Liver (tissue), 9 donors: ENCODE data around the gene ZNF423. TPM values are rescaled to one million over a fixed set of nuclear protein-coding genes. Genes with fewer than 3 reads are reported as not detected.

Experiments
- DNase-seq: peaks from one replicate; pipeline ENCODE4 v3.0.0-alpha.2; 2017; ENCODE audit warnings: low spot score
- H3K27ac ChIP-seq, 2 donors: one replicate each; pipeline ENCODE4 v1.7.0; 2013; ENCODE audit warnings: inconsistent platforms in 2 of 2, low read length in 2 of 2, control low read depth in 1 of 2, low read depth in 1 of 2, mild to moderate bottlenecking in 1 of 2
- H3K27me3 ChIP-seq, 4 donors: one replicate each; pipeline versions ENCODE4 v1.6.1 to v1.7.0; 2013; ENCODE audit warnings: low read length in 3 of 4, inconsistent platforms in 1 of 4, mild to moderate bottlenecking in 1 of 4, moderate library complexity in 1 of 4; ENCODE audit not compliant: control insufficient read depth in 4 of 4, insufficient read depth in 4 of 4
- H3K36me3 ChIP-seq, 4 donors: one replicate each; pipeline versions ENCODE4 v1.6.1 to v1.7.0; 2013; ENCODE audit warnings: low read length in 3 of 4, mild to moderate bottlenecking in 3 of 4, low read depth in 1 of 4, moderate library complexity in 1 of 4; ENCODE audit not compliant: control insufficient read depth in 4 of 4, insufficient read depth in 3 of 4
- H3K4me1 ChIP-seq, 4 donors: one replicate each; pipeline versions ENCODE4 v1.6.1 to v1.7.0; 2013; ENCODE audit warnings: low read length in 3 of 4, mild to moderate bottlenecking in 3 of 4, moderate library complexity in 1 of 4; ENCODE audit not compliant: control insufficient read depth in 4 of 4, insufficient read depth in 4 of 4
- H3K4me3 ChIP-seq, 3 donors: one replicate each; pipeline versions ENCODE4 v1.6.1 to v1.7.0; 2013; ENCODE audit warnings: low read length in 3 of 3, control low read depth in 1 of 3, low read depth in 1 of 3, mild to moderate bottlenecking in 1 of 3
- H3K9ac ChIP-seq, 2 donors: one replicate each; pipeline ENCODE4 v1.7.0; 2013; ENCODE audit warnings: low read length in 2 of 2, mild to moderate bottlenecking in 2 of 2, moderate library complexity in 2 of 2, control low read depth in 1 of 2, low read depth in 1 of 2
- H3K9me3 ChIP-seq, 4 donors: one replicate each; pipeline versions ENCODE4 v1.6.1 to v1.7.0; 2013; ENCODE audit warnings: low read length in 3 of 4; ENCODE audit not compliant: control insufficient read depth in 4 of 4
- FOXA1 ChIP-seq: IDR thresholded peaks from 2 replicates; pipeline ENCODE4 v1.6.1; 2016; ENCODE audit warnings: antibody characterized with exemption
- FOXA2 ChIP-seq: IDR thresholded peaks from 2 replicates; pipeline ENCODE4 v1.6.1; 2016; ENCODE audit warnings: antibody characterized with exemption
- GABPA ChIP-seq, 2 donors: IDR thresholded peaks in 1 of 2; conservative IDR thresholded peaks in 1 of 2; 2 replicates each; pipeline ENCODE4 v1.6.1; 2016; ENCODE audit warnings: antibody characterized with exemption in 2 of 2, mild to moderate bottlenecking in 1 of 2, moderate library complexity in 1 of 2
- HNF4A ChIP-seq, 2 donors: conservative IDR thresholded peaks; 2 replicates each; pipeline ENCODE4 v1.6.1; 2016; ENCODE audit warnings: antibody characterized with exemption in 2 of 2, mild to moderate bottlenecking in 2 of 2
- HNF4G ChIP-seq: IDR thresholded peaks from 2 replicates; pipeline ENCODE4 v1.6.1; 2016; ENCODE audit warnings: antibody characterized with exemption
- JUND ChIP-seq, 2 donors: IDR thresholded peaks; 2 replicates each; pipeline ENCODE4 v1.6.1; 2016; ENCODE audit warnings: antibody characterized with exemption in 2 of 2
- NR2F2 ChIP-seq: IDR thresholded peaks from 2 replicates; pipeline ENCODE4 v1.6.1; 2016; ENCODE audit warnings: antibody characterized with exemption
- RAD21 ChIP-seq, 2 donors: IDR thresholded peaks; 2 replicates each; pipeline ENCODE4 v1.6.1; 2016; ENCODE audit warnings: antibody characterized with exemption in 2 of 2, mild to moderate bottlenecking in 2 of 2
- RXRA ChIP-seq, 2 donors: IDR thresholded peaks; 2 replicates each; pipeline ENCODE4 v1.6.1; 2017 to 2018; ENCODE audit warnings: antibody characterized with exemption in 2 of 2, mild to moderate bottlenecking in 1 of 2
- SP1 ChIP-seq: IDR thresholded peaks from 2 replicates; pipeline ENCODE4 v1.6.1; 2018; ENCODE audit warnings: antibody characterized with exemption, mild to moderate bottlenecking
- TAF1 ChIP-seq: conservative IDR thresholded peaks from 2 replicates; pipeline ENCODE4 v1.6.1; 2016; ENCODE audit warnings: antibody characterized with exemption, mild to moderate bottlenecking
- YY1 ChIP-seq: IDR thresholded peaks from 2 replicates; pipeline ENCODE4 v1.6.1; 2016; ENCODE audit warnings: antibody characterized with exemption, mild to moderate bottlenecking
- WGBS: extraction: QIAGEN DNeasy Blood & Tissue Kit; methylation state at CpG from one replicate; pipeline ENCODE4 v1.1.7; 2013; 5-methylcytosine and 5-hydroxymethylcytosine counted together
- polyA plus RNA-seq, 2 donors: library from polyadenylated mRNA; stranded (reverse) in 1 of 2; unstranded in 1 of 2; fragments of 200-250 nt in 1 of 2; fragments of >200 nt in 1 of 2; fragmentation: Nextera tagmentation in 1 of 2; extraction: Ambion mirVana in 1 of 2; gene quantifications; one replicate each; pipeline versions ENCODE4 v1.2.1 to v1.2.3, GENCODE V29; 2013 to 2015
- total RNA-seq, 2 donors: library from RNA; depleted of rRNA; stranded (reverse); fragments of >200 nt; gene quantifications; one replicate each; pipeline ENCODE4 v1.2.3, GENCODE V29; 2014
- TF ChIP-seq, protein P1 (sequence below): IDR thresholded peaks from 2 replicates; pipeline ENCODE4 v1.6.1; 2016; ENCODE audit warnings: antibody characterized with exemption
- TF ChIP-seq, protein P2 (sequence below): IDR thresholded peaks from 2 replicates; pipeline ENCODE4 v1.6.1; 2016; ENCODE audit warnings: antibody characterized with exemption
- TF ChIP-seq, protein P3 (sequence below): IDR thresholded peaks from 2 replicates; pipeline ENCODE4 v1.6.1; 2016; ENCODE audit warnings: antibody characterized with exemption, mild to moderate bottlenecking
- donor health status: healthy.
- donor health status: healthy.
- donor health status: healthy.
- donor health status: healthy.
- donor health status: healthy.

ZNF423 gene
- total and polyA plus RNA-seq, 4 donors: 0.24 to 1.6 (median 0.39) TPM

DNA sequence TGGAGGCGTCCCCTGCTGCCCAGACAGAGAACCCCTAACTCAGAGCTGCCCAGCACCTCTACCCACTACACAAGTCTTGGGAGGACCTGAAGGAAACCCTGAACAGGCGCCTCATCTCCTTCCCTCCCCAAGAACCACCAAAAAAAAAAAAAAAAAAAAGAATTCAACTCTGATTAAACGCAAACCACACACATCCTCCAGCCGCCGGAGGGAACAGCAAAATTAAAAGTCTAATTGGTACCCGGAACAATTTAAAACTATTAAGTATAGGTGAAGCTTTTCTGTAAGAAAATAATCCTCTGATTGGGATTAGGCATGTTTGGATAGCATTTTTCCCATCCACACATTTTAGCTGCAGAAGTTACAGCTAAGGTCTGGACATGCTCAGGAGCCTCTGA lies 202.7 kb downstream of the ZNF423 start:
- Histone ChIP-seq H3K27ac (no peak overlapping the region), H3K27me3 (no peaks in the 10 kb centered on the region), H3K4me3 (no peak overlapping the region), H3K4me1 (peaks cover 0 to 4% (median under 1%) of the 10 kb centered on the region in 4 donors), H3K36me3 (no peaks in the 10 kb centered on the region), H3K9ac (no peak overlapping the region), H3K9me3 (peaks cover 0 to 5% (median 2%) of the 10 kb centered on the region in 4 donors)
- TF ChIP-seq SP1: no peak
- TF ChIP-seq FOXA2: no peak
- TF ChIP-seq HNF4A (conservative IDR thresholded peaks at IDR 0.05): no peak
- TF ChIP-seq, protein P1, sequence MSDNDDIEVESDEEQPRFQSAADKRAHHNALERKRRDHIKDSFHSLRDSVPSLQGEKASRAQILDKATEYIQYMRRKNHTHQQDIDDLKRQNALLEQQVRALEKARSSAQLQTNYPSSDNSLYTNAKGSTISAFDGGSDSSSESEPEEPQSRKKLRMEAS: no peak
- no peak for TF ChIP-seq GABPA (IDR thresholded peaks at IDR 0.05 in 1 of 2, conservative IDR thresholded peaks at IDR 0.05 in 1 of 2)
- WGBS: 74% methylated on average over 6 of the region's 6 CpGs
- no peak for DNase-seq

DNA sequence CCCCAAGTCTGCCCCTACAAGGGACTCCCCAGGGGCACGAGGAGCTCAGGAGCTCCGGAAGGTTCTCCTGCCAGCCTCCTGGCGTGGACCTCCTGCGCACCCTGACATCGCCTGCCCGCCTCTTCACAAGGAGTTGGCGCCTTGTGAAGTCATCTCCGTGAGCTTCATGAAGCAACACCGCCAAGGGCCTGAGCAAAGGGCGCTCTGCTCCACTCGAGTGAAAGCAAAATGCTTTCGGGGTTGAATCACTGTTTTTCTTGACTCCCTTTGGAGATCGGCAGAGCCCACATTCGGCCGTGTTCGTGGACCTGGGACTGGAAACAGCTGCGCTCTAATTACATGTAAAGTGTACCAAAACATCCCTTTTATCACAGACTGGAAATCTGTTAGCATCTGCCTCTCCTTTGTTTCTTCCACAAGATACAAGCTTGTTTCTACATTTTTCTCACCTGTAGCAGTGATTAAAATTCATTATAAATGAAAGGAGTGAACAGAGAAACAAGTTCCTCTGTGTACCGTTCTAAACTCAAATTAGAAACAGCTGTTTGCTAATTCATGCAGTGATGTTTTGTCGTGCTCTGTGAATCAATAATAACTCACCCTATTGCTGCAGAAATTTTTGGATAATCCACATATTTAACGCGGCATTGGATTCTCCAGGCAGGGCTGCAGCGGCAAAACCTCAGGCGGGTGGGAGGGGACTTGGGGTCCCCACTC lies 203.3 kb downstream of the ZNF423 start:
- Histone ChIP-seq H3K9me3 (peaks cover 1 to 11% (median 8%) of the 10 kb centered on the region in 4 donors), H3K36me3 (no peaks in the 10 kb centered on the region), H3K27me3 (no peaks in the 10 kb centered on the region), H3K9ac (no peak overlapping the region), H3K27ac (no peak overlapping the region), H3K4me1 (peaks cover 0 to 4% (median under 1%) of the 10 kb centered on the region in 4 donors), H3K4me3 (no peak overlapping the region)
- no peak for DNase-seq
- 80% methylated on average over 23 of the region's 23 CpGs for WGBS
- TF ChIP-seq, protein P2, sequence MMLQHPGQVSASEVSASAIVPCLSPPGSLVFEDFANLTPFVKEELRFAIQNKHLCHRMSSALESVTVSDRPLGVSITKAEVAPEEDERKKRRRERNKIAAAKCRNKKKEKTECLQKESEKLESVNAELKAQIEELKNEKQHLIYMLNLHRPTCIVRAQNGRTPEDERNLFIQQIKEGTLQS: no peak
- TF ChIP-seq RAD21 (IDR thresholded peaks at IDR 0.05) (no peak), FOXA1 (no peak), FOXA2 (no peak), NR2F2 (no peak), JUND (IDR thresholded peaks at IDR 0.05) (no peak), TAF1 (no peak), YY1 (no peak), HNF4A (conservative IDR thresholded peaks at IDR 0.05) (no peak), RXRA (IDR thresholded peaks at IDR 0.05) (no peak), SP1 (no peak)

DNA sequence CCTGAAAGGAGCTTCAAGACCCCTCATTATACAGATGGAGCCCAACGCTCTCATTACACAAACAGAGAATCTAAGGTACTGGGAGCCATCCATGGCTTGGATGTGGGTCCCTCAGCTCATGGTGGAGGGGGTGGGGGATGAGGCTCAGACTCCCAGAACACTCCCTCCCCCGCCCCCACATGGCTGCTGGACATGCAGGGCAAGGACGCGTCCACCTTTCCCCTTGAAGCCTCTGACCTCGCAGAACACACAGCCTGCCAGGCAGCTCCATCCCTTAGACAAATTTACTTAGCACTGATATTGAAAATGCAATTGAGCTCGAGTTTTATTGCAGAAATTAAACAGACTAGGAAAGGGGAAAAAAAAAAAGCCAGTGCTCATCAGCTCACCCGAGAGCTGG lies 203.9 kb downstream of the ZNF423 start:
- 37% methylated on average over 7 of the region's 7 CpGs for WGBS
- no peak overlapping the region for H3K9ac ChIP-seq
- H3K4me1 ChIP-seq: peaks cover 0 to 4% (median under 1%) of the 10 kb centered on the region in 4 donors
- no peaks in the 10 kb centered on the region for H3K27me3 ChIP-seq
- peak in 1 of 2 donors; percentile 8 for TF ChIP-seq RXRA (IDR thresholded peaks at IDR 0.05)
- TF ChIP-seq HNF4G: no peak
- TF ChIP-seq, protein P3, sequence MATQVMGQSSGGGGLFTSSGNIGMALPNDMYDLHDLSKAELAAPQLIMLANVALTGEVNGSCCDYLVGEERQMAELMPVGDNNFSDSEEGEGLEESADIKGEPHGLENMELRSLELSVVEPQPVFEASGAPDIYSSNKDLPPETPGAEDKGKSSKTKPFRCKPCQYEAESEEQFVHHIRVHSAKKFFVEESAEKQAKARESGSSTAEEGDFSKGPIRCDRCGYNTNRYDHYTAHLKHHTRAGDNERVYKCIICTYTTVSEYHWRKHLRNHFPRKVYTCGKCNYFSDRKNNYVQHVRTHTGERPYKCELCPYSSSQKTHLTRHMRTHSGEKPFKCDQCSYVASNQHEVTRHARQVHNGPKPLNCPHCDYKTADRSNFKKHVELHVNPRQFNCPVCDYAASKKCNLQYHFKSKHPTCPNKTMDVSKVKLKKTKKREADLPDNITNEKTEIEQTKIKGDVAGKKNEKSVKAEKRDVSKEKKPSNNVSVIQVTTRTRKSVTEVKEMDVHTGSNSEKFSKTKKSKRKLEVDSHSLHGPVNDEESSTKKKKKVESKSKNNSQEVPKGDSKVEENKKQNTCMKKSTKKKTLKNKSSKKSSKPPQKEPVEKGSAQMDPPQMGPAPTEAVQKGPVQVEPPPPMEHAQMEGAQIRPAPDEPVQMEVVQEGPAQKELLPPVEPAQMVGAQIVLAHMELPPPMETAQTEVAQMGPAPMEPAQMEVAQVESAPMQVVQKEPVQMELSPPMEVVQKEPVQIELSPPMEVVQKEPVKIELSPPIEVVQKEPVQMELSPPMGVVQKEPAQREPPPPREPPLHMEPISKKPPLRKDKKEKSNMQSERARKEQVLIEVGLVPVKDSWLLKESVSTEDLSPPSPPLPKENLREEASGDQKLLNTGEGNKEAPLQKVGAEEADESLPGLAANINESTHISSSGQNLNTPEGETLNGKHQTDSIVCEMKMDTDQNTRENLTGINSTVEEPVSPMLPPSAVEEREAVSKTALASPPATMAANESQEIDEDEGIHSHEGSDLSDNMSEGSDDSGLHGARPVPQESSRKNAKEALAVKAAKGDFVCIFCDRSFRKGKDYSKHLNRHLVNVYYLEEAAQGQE: no peak
- H3K9me3 ChIP-seq: peaks cover 4 to 17% (median 11%) of the 10 kb centered on the region in 4 donors
- no peak overlapping the region for H3K4me3 ChIP-seq
- DNase-seq: peak; percentile 48
- no peak overlapping the region for H3K27ac ChIP-seq
- H3K36me3 ChIP-seq: no peaks in the 10 kb centered on the region
